ENCODE measurements around the gene THAP7. TPM values are rescaled to one million over a fixed set of nuclear protein-coding genes. Genes with fewer than 3 reads are reported as not detected.

THAP7 gene
- total RNA-seq, 1 donor from 2014 or later: 37.0 TPM

GRCh38 chr22:20988573-20989322, 13.2 kb downstream of the THAP7 start:
- Mint-ChIP-seq H3K9me3 (no peaks in the 10 kb centered on the region), H3K27me3 (ENCODE audit: low read depth) (no peaks in the 10 kb centered on the region), H3K27ac (ENCODE audit: unreplicated experiment) (no peak overlapping the region), H3K4me1 (peaks cover 4% of the 10 kb centered on the region), H3K4me3 (no peak overlapping the region), H3K36me3 (ENCODE audit: low read depth) (peaks cover 5% of the 10 kb centered on the region)
- no peak for DNase-seq (ENCODE audit: low read depth, low spot score)
- no peak for TF ChIP-seq CTCF (conservative IDR thresholded peaks at IDR 0.05)

GRCh38 chr22:20987375-20987774, 14.5 kb downstream of the THAP7 start:
- peaks cover 18% of the 10 kb centered on the region for H3K4me1 Mint-ChIP-seq
- H3K4me3 Mint-ChIP-seq: peak overlapping the region; percentile 41
- no peaks in the 10 kb centered on the region for H3K27me3 Mint-ChIP-seq (ENCODE audit: low read depth)
- DNase-seq (ENCODE audit: low read depth, low spot score): no peak
- H3K9me3 Mint-ChIP-seq: no peaks in the 10 kb centered on the region
- no peak for TF ChIP-seq CTCF (conservative IDR thresholded peaks at IDR 0.05)
- peaks cover 5% of the 10 kb centered on the region for H3K36me3 Mint-ChIP-seq (ENCODE audit: low read depth)
- no peak overlapping the region for H3K27ac Mint-ChIP-seq (ENCODE audit: unreplicated experiment)

- Mint-ChIP-seq H3K9me3 (no peaks in the 10 kb centered on the region), H3K27me3 (ENCODE audit: low read depth) (no peaks in the 10 kb centered on the region), H3K4me1 (peaks cover 21% of the 10 kb centered on the region), H3K4me3 (no peak overlapping the region), H3K27ac (ENCODE audit: unreplicated experiment) (no peak overlapping the region), H3K36me3 (ENCODE audit: low read depth) (peaks cover 5% of the 10 kb centered on the region)
- TF ChIP-seq CTCF (conservative IDR thresholded peaks at IDR 0.05): no peak
- DNase-seq (ENCODE audit: low read depth, low spot score): no peak
Observed at GRCh38 chr22:20986365-20986764, 15.6 kb downstream of the THAP7 start.

- H3K4me3 Mint-ChIP-seq: peak overlapping the region; percentile 58
Observed at GRCh38 chr22:20985720-20986119, 16.2 kb downstream of the THAP7 start.

GRCh38 chr22:20983081-20983771, 18.7 kb downstream of the THAP7 start:
- H3K4me1 Mint-ChIP-seq: peaks cover 45% of the 10 kb centered on the region
- H3K36me3 Mint-ChIP-seq (ENCODE audit: low read depth): peaks cover 5% of the 10 kb centered on the region
- no peak overlapping the region for H3K27ac Mint-ChIP-seq (ENCODE audit: unreplicated experiment)
- peak overlapping the region; percentile 100 for H3K4me3 Mint-ChIP-seq
- H3K9me3 Mint-ChIP-seq: no peaks in the 10 kb centered on the region
- no peak for DNase-seq (ENCODE audit: low read depth, low spot score)
- no peak for TF ChIP-seq CTCF (conservative IDR thresholded peaks at IDR 0.05)
- no peaks in the 10 kb centered on the region for H3K27me3 Mint-ChIP-seq (ENCODE audit: low read depth)

More at GRCh38 chr22:20985720-20986119, 16.2 kb downstream of the THAP7 start:
- peaks cover 5% of the 10 kb centered on the region for H3K36me3 Mint-ChIP-seq (ENCODE audit: low read depth)
- no peak for DNase-seq (ENCODE audit: low read depth, low spot score)
- no peak overlapping the region for H3K27ac Mint-ChIP-seq (ENCODE audit: unreplicated experiment)
- H3K4me1 Mint-ChIP-seq: peaks cover 27% of the 10 kb centered on the region
- no peaks in the 10 kb centered on the region for H3K9me3 Mint-ChIP-seq
- no peak for TF ChIP-seq CTCF (conservative IDR thresholded peaks at IDR 0.05)
- no peaks in the 10 kb centered on the region for H3K27me3 Mint-ChIP-seq (ENCODE audit: low read depth)

Measured in neural crest cell (in vitro differentiated cells).